ENCODE measurements around the gene HCN2. TPM values are rescaled to one million over a fixed set of nuclear protein-coding genes. Genes with fewer than 3 reads are reported as not detected.

Gene HCN2
- total RNA-seq, 1 experiment from 2014 or later: 0.04 TPM

DNA sequence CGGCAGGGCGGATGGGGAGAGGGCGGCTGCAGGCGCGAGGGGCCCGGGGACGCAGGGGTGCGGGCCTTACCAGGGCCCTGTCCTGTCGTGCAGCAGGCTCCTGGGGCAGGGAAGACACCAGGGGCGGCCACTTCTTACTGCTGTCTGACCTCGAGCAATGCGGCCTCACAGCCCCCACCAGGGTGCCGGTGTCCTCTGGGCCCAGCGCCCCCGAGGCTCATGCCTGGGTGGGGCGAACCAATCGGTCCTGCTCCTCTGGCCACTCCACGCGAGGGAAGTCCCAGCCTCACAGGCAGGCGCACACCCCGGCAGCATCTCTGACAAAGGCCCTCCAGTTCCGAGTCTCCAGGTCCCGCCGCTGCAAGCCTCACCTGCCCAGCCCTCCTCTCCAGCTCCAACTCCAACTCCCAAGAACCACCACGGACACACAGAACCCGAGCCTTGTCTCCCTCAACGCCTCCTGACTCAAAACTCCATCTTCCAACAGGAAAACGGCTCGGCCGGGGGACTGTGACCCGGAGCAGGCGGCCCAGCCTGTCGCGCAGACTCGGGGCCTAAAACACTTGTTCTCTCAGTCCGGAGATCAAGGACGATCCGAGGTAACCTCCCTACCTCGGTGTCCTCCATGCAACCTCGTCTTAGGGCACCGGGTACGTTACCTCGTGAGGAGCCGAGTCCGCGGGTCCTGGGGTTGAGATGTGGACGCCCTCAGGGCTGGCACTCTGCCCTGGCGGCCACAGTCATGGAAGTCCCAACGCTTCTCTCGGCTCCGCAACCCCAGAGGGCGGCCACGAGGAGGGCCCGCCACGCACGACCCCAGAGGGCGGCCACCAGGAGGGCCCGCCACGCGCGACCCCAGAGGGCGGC lies 56.5 kb downstream of the HCN2 start:
- Histone ChIP-seq H2AFZ (ENCODE audit: low read length) (no peak overlapping the region), H3K4me3 (ENCODE audit: low read length) (no peak overlapping the region), H3K9ac (ENCODE audit: low read length) (no peak overlapping the region), H3K79me2 (ENCODE audit: low read length) (no peaks in the 10 kb centered on the region), H3K9me3 (ENCODE audit: low read length) (no peaks in the 10 kb centered on the region), H4K20me1 (ENCODE audit: low read length) (no peaks in the 10 kb centered on the region), H3K9me2 (replicated peaks; ENCODE audit: low read length) (no peaks in the 10 kb centered on the region), H3K27ac (ENCODE audit: low read length) (no peak overlapping the region), H3K36me3 (ENCODE audit: low read depth, low read length) (no peaks in the 10 kb centered on the region), H3K4me2 (ENCODE audit: low read length) (no peak overlapping the region), H3K27me3 (ENCODE audit: low read length) (no peaks in the 10 kb centered on the region), H3F3A (ENCODE audit: low read length, unreplicated experiment) (no peaks in the 10 kb centered on the region), H3K4me1 (ENCODE audit: insufficient read depth, low read length) (no peaks in the 10 kb centered on the region)
- TF ChIP-seq, protein P1, sequence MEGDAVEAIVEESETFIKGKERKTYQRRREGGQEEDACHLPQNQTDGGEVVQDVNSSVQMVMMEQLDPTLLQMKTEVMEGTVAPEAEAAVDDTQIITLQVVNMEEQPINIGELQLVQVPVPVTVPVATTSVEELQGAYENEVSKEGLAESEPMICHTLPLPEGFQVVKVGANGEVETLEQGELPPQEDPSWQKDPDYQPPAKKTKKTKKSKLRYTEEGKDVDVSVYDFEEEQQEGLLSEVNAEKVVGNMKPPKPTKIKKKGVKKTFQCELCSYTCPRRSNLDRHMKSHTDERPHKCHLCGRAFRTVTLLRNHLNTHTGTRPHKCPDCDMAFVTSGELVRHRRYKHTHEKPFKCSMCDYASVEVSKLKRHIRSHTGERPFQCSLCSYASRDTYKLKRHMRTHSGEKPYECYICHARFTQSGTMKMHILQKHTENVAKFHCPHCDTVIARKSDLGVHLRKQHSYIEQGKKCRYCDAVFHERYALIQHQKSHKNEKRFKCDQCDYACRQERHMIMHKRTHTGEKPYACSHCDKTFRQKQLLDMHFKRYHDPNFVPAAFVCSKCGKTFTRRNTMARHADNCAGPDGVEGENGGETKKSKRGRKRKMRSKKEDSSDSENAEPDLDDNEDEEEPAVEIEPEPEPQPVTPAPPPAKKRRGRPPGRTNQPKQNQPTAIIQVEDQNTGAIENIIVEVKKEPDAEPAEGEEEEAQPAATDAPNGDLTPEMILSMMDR (conservative IDR thresholded peaks at IDR 0.05; ENCODE audit: low read depth, low read length): no peak
- TF ChIP-seq EZH2 (IDR thresholded peaks at IDR 0.05; ENCODE audit: low read length, unreplicated experiment) (no peak), EZH2phosphoT487 (IDR thresholded peaks at IDR 0.05; ENCODE audit: borderline replicate concordance, low read length) (no peak)
- ChIA-PET CTCF (no interaction called here), POLR2A (ENCODE audit: unreplicated experiment) (no interaction called here)
- BruUV-seq (replicated peaks): no TSS peak
- DNase-seq: no peak
- intact Hi-C loops (cut with micrococcal nuclease): no loop called here
- ATAC-seq: no peak

DNA sequence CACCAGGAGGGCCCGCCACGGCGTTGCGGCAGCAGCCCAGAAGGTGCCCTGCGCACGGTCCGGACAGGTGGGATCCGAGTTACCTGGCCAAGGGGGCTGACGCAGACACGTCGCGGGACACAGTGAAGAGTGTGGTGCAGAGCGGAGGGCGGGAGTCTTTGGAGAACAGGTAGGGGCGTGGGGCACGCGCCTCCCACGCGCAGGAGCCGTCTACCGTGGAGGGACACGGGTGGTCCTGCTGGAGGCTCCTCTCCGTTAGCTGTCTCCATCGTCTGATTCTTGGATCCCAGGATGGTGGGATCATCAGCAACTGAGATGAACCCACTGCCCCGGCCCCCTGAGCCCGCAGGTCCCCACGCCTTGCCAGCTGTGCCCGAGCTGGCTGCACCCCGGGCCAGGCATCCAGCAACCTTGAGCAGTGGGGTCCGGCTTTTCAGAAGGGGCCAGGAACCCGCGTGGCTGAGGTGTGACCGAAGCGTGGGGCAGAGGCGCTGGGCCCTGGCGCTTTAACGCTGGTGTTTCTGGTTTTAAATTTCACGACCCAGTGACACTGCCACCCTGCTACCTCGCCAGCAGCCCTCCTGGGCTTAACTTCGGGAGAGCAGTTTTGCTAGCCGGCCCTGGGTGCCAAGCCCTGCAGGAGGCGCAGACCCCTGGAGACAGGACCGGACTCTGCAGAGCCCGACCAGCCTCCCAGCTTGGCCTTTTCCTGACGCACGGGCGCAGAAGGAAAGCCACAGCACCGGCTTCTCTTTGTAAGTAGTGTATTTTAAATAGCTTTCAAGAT lies 57.3 kb downstream of the HCN2 start:
- Histone ChIP-seq H3K27ac (ENCODE audit: low read length) (no peak overlapping the region), H3K9ac (ENCODE audit: low read length) (no peak overlapping the region), H3K4me1 (ENCODE audit: insufficient read depth, low read length) (no peaks in the 10 kb centered on the region), H3K9me3 (ENCODE audit: low read length) (no peaks in the 10 kb centered on the region), H3K79me2 (ENCODE audit: low read length) (no peaks in the 10 kb centered on the region), H3K4me3 (ENCODE audit: low read length) (no peak overlapping the region), H3K36me3 (ENCODE audit: low read depth, low read length) (no peaks in the 10 kb centered on the region), H3K4me2 (ENCODE audit: low read length) (no peak overlapping the region), H3F3A (ENCODE audit: low read length, unreplicated experiment) (no peaks in the 10 kb centered on the region), H3K9me2 (replicated peaks; ENCODE audit: low read length) (no peaks in the 10 kb centered on the region), H4K20me1 (ENCODE audit: low read length) (no peaks in the 10 kb centered on the region), H3K27me3 (ENCODE audit: low read length) (no peaks in the 10 kb centered on the region), H2AFZ (ENCODE audit: low read length) (no peak overlapping the region)
- TF ChIP-seq, protein P1 (conservative IDR thresholded peaks at IDR 0.05; ENCODE audit: low read depth, low read length): no peak
- no peak for TF ChIP-seq EZH2phosphoT487 (IDR thresholded peaks at IDR 0.05; ENCODE audit: borderline replicate concordance, low read length)
- no peak for TF ChIP-seq EZH2 (IDR thresholded peaks at IDR 0.05; ENCODE audit: low read length, unreplicated experiment)
- intact Hi-C loops (cut with micrococcal nuclease): no loop called here
- ChIA-PET POLR2A (ENCODE audit: unreplicated experiment) (no interaction called here), CTCF (no interaction called here)
- ATAC-seq (no peak), DNase-seq (no peak)
- BruUV-seq (replicated peaks): no TSS peak
